Liver (tissue), 9 donors: ENCODE results near the gene PHC1. TPM values are rescaled to one million over a fixed set of nuclear protein-coding genes. Genes with fewer than 3 reads are reported as not detected.
A peak's percentile ranks its signal among the peaks of the same experiment; 100 is the strongest.
"Not testable (repeated sequence)": the region's sequence is repeated elsewhere in the genome, so short reads cannot be mapped to it uniquely, and the experiment has no call there.

Source experiments
- DNase-seq: peaks from one replicate; pipeline ENCODE4 v3.0.0-alpha.2; 2017; ENCODE audit warnings: low spot score
- H3K27ac ChIP-seq, 2 donors: one replicate each; pipeline ENCODE4 v1.7.0; 2013; ENCODE audit warnings: inconsistent platforms in 2 of 2, low read length in 2 of 2, control low read depth in 1 of 2, low read depth in 1 of 2, mild to moderate bottlenecking in 1 of 2
- H3K27me3 ChIP-seq, 4 donors: one replicate each; pipeline versions ENCODE4 v1.6.1 to v1.7.0; 2013; ENCODE audit warnings: low read length in 3 of 4, inconsistent platforms in 1 of 4, mild to moderate bottlenecking in 1 of 4, moderate library complexity in 1 of 4; ENCODE audit not compliant: control insufficient read depth in 4 of 4, insufficient read depth in 4 of 4
- H3K36me3 ChIP-seq, 4 donors: one replicate each; pipeline versions ENCODE4 v1.6.1 to v1.7.0; 2013; ENCODE audit warnings: low read length in 3 of 4, mild to moderate bottlenecking in 3 of 4, low read depth in 1 of 4, moderate library complexity in 1 of 4; ENCODE audit not compliant: control insufficient read depth in 4 of 4, insufficient read depth in 3 of 4
- H3K4me1 ChIP-seq, 4 donors: one replicate each; pipeline versions ENCODE4 v1.6.1 to v1.7.0; 2013; ENCODE audit warnings: low read length in 3 of 4, mild to moderate bottlenecking in 3 of 4, moderate library complexity in 1 of 4; ENCODE audit not compliant: control insufficient read depth in 4 of 4, insufficient read depth in 4 of 4
- H3K4me3 ChIP-seq, 3 donors: one replicate each; pipeline versions ENCODE4 v1.6.1 to v1.7.0; 2013; ENCODE audit warnings: low read length in 3 of 3, control low read depth in 1 of 3, low read depth in 1 of 3, mild to moderate bottlenecking in 1 of 3
- H3K9ac ChIP-seq, 2 donors: one replicate each; pipeline ENCODE4 v1.7.0; 2013; ENCODE audit warnings: low read length in 2 of 2, mild to moderate bottlenecking in 2 of 2, moderate library complexity in 2 of 2, control low read depth in 1 of 2, low read depth in 1 of 2
- H3K9me3 ChIP-seq, 4 donors: one replicate each; pipeline versions ENCODE4 v1.6.1 to v1.7.0; 2013; ENCODE audit warnings: low read length in 3 of 4; ENCODE audit not compliant: control insufficient read depth in 4 of 4
- HNF4G ChIP-seq: IDR thresholded peaks from 2 replicates; pipeline ENCODE4 v1.6.1; 2016; ENCODE audit warnings: antibody characterized with exemption
- RAD21 ChIP-seq, 2 donors: IDR thresholded peaks; 2 replicates each; pipeline ENCODE4 v1.6.1; 2016; ENCODE audit warnings: antibody characterized with exemption in 2 of 2, mild to moderate bottlenecking in 2 of 2
- RXRA ChIP-seq, 2 donors: IDR thresholded peaks; 2 replicates each; pipeline ENCODE4 v1.6.1; 2017 to 2018; ENCODE audit warnings: antibody characterized with exemption in 2 of 2, mild to moderate bottlenecking in 1 of 2
- WGBS: extraction: QIAGEN DNeasy Blood & Tissue Kit; methylation state at CpG from one replicate; pipeline ENCODE4 v1.1.7; 2013; 5-methylcytosine and 5-hydroxymethylcytosine counted together
- polyA plus RNA-seq, 2 donors: library from polyadenylated mRNA; stranded (reverse) in 1 of 2; unstranded in 1 of 2; fragments of 200-250 nt in 1 of 2; fragments of >200 nt in 1 of 2; fragmentation: Nextera tagmentation in 1 of 2; extraction: Ambion mirVana in 1 of 2; gene quantifications; one replicate each; pipeline versions ENCODE4 v1.2.1 to v1.2.3, GENCODE V29; 2013 to 2015
- total RNA-seq, 2 donors: library from RNA; depleted of rRNA; stranded (reverse); fragments of >200 nt; gene quantifications; one replicate each; pipeline ENCODE4 v1.2.3, GENCODE V29; 2014
- TF ChIP-seq, protein P1 (sequence below): fragments of 150-350 bp; IDR thresholded peaks from 2 replicates; pipeline ENCODE4 v1.5.1; 2017; ENCODE audit warnings: improper control_type of control experiment, low read depth, low read length; ENCODE audit not compliant: missing input control
- TF ChIP-seq, protein P2 (sequence below): IDR thresholded peaks from 2 replicates; pipeline ENCODE4 v1.6.1; 2016; ENCODE audit warnings: antibody characterized with exemption
- TF ChIP-seq, protein P3 (sequence below): IDR thresholded peaks from 2 replicates; pipeline ENCODE4 v1.6.1; 2016; ENCODE audit warnings: antibody characterized with exemption
- donor health status: healthy.
- donor health status: healthy.
- donor health status: healthy.
- donor health status: healthy.
- donor health status: healthy.

PHC1 gene
- total and polyA plus RNA-seq, 4 donors = 2.4 to 7.6 (median 3.9) TPM

DNA sequence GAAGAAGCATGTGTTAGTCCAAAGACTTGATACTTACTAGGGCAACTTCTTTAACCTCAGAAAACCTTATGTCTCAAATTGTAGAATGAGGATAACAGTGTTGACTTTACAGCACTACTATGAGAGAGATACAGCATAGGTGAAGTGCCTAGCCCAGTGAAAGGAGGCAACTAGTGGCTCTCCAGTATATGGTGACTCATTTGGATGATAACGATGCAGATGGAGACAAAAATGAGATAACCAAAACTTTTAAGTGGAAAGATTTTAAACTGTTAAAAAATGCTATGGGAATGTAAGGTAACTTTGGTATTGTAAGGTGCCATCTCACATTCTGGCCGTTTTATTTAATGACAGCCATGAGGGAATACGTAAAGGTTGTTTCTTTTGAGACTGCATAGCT is 2.7 kb downstream of the PHC1 start:
- Histone ChIP-seq H3K27ac (no peak overlapping the region), H3K9me3 (no peaks in the 10 kb centered on the region), H3K36me3 (peaks cover 0 to 4% (median 0%) of the 10 kb centered on the region in 4 donors), H3K27me3 (no peaks in the 10 kb centered on the region), H3K4me1 (peaks cover 2 to 8% (median 6%) of the 10 kb centered on the region in 4 donors), H3K9ac (no peak overlapping the region), H3K4me3 (no peak overlapping the region)
- no peak for TF ChIP-seq RXRA (IDR thresholded peaks at IDR 0.05)
- no peak for DNase-seq
- 85% methylated on average over 3 of the region's 3 CpGs for WGBS

DNA sequence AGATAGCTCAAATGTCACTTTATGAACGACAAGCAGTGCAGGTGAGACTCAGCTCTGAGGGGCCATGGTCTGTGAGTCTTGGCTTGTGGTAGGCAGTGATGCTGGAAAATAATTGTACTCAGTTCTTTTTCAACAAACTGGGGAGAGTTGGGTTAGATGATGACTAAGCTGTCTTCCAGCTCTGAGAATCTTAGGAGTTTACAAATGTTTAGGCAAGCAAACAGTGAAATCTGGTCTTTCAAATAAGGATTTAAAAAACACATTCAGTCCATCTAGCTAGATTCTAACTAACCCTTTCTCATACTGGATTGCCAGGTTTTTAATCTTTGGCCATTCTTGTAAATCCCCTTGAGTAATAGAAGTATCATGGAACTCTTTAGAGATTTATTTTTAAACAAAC is 3.4 kb downstream of the PHC1 start:
- 90% methylated on average over 1 of the region's 1 CpG for WGBS
- Histone ChIP-seq H3K4me1 (peaks cover 2 to 8% (median 6%) of the 10 kb centered on the region in 4 donors), H3K36me3 (peaks cover 0 to 4% (median 2%) of the 10 kb centered on the region in 4 donors), H3K27ac (no peak overlapping the region), H3K4me3 (no peak overlapping the region), H3K27me3 (no peaks in the 10 kb centered on the region), H3K9ac (no peak overlapping the region), H3K9me3 (no peaks in the 10 kb centered on the region)
- TF ChIP-seq, protein P1, sequence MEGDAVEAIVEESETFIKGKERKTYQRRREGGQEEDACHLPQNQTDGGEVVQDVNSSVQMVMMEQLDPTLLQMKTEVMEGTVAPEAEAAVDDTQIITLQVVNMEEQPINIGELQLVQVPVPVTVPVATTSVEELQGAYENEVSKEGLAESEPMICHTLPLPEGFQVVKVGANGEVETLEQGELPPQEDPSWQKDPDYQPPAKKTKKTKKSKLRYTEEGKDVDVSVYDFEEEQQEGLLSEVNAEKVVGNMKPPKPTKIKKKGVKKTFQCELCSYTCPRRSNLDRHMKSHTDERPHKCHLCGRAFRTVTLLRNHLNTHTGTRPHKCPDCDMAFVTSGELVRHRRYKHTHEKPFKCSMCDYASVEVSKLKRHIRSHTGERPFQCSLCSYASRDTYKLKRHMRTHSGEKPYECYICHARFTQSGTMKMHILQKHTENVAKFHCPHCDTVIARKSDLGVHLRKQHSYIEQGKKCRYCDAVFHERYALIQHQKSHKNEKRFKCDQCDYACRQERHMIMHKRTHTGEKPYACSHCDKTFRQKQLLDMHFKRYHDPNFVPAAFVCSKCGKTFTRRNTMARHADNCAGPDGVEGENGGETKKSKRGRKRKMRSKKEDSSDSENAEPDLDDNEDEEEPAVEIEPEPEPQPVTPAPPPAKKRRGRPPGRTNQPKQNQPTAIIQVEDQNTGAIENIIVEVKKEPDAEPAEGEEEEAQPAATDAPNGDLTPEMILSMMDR = no peak
- TF ChIP-seq, protein P2, sequence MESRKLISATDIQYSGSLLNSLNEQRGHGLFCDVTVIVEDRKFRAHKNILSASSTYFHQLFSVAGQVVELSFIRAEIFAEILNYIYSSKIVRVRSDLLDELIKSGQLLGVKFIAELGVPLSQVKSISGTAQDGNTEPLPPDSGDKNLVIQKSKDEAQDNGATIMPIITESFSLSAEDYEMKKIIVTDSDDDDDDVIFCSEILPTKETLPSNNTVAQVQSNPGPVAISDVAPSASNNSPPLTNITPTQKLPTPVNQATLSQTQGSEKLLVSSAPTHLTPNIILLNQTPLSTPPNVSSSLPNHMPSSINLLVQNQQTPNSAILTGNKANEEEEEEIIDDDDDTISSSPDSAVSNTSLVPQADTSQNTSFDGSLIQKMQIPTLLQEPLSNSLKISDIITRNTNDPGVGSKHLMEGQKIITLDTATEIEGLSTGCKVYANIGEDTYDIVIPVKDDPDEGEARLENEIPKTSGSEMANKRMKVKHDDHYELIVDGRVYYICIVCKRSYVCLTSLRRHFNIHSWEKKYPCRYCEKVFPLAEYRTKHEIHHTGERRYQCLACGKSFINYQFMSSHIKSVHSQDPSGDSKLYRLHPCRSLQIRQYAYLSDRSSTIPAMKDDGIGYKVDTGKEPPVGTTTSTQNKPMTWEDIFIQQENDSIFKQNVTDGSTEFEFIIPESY = no peak
- TF ChIP-seq HNF4G = no peak
- TF ChIP-seq, protein P3, sequence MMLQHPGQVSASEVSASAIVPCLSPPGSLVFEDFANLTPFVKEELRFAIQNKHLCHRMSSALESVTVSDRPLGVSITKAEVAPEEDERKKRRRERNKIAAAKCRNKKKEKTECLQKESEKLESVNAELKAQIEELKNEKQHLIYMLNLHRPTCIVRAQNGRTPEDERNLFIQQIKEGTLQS = no peak
- no peak for DNase-seq

DNA sequence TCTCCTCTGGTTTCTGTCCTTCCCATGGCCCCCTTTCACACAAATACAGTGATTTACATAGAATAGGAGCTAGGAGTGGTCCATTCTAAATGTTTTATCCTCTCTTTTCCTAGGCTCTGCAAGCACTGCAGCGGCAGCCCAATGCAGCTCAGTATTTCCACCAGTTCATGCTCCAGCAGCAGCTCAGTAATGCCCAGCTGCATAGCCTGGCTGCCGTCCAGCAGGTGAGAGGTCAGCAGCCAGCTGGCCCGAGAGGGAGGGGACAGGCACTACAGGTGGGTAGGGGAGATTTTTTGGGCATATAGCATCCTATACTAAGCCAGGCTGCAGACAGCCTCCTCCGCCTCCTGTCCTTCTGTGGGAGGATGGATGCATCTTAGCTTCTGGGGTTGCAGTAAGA is 5.3 kb downstream of the PHC1 start:
- WGBS = 74% methylated on average over 4 of the region's 4 CpGs
- not testable (repeated sequence) for DNase-seq, H3K27me3 ChIP-seq, H3K9me3 ChIP-seq, H3K4me3 ChIP-seq, H3K4me1 ChIP-seq, H3K9ac ChIP-seq, H3K36me3 ChIP-seq, H3K27ac ChIP-seq

DNA sequence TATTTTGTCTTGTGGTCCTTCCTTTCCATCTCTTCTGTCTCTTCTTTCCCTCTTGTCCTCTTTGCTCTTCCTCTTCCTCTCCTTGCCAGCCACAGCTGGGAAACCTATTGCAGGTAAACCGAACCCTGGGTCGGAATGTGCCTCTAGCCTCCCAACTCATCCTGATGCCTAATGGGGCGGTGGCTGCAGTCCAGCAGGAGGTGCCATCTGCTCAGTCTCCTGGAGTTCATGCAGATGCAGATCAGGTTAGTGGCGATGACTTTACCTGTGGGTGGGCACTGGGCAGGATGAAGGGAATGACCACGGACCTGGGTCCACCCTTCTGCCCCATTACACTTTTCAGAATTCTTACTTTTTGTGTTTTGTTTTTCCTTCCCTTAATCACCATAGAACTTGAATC is 8.2 kb downstream of the PHC1 start:
- DNase-seq = no peak
- H3K36me3 ChIP-seq = peaks cover 0 to 7% (median 2%) of the 10 kb centered on the region in 4 donors

DNA sequence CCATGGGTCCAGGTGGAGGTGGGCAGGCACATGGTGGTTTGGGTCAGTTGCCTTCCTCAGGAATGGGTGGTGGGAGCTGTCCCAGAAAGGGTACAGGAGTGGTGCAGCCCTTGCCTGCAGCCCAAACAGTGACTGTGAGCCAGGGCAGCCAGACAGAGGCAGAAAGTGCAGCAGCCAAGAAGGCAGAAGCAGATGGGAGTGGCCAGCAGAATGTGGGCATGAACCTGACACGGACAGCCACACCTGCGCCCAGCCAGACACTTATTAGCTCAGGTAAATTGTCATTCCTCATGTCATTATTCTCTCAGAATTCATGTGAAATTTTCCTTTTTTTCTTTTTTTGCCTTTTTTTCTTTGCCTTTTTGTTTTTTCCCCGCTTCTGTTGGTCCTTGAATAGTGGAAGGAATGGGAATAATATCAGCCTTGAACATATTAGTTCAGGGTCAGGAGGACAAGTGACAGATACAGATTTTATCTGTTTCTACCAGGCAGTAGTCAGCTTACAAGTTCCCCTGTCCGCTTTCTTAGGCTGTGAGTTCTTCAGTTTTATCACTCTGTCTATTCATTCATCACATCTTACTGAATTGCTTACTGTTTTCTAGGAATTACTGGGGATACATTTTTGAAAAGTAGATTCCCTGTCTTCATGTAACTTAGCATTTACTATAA is 16.5 kb downstream of the PHC1 start:
- not testable (repeated sequence) for H3K9ac ChIP-seq, H3K9me3 ChIP-seq, DNase-seq, H3K27ac ChIP-seq, H3K4me3 ChIP-seq, H3K36me3 ChIP-seq, H3K4me1 ChIP-seq, H3K27me3 ChIP-seq
- WGBS = 91% methylated on average over 4 of the region's 4 CpGs

More for the DNA sequence above, 8.2 kb downstream of the PHC1 start:
- Histone ChIP-seq H3K4me3 (no peak overlapping the region), H3K9ac (no peak overlapping the region), H3K4me1 (no peaks in the 10 kb centered on the region), H3K27me3 (no peaks in the 10 kb centered on the region), H3K9me3 (no peaks in the 10 kb centered on the region), H3K27ac (no peak overlapping the region)
- no peak for TF ChIP-seq HNF4G
- TF ChIP-seq RAD21 (IDR thresholded peaks at IDR 0.05) = peak in 1 of 2 donors; percentile 25
- WGBS = 97% methylated on average over 5 of the region's 5 CpGs

DNA sequence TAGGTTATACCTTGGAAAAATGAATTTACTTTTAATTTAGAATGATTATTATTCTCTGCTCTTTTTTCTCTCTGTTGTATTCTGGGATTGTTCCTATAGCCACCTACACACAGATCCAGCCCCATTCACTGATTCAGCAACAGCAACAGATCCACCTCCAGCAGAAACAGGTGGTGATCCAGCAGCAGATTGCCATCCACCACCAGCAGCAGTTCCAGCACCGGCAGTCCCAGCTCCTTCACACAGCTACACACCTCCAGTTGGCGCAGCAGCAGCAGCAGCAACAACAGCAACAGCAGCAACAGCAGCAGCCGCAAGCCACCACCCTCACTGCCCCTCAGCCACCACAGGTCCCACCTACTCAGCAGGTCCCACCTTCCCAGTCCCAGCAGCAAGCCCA is 18.2 kb downstream of the PHC1 start:
- not testable (repeated sequence) for H3K4me3 ChIP-seq, H3K27ac ChIP-seq, H3K9me3 ChIP-seq, H3K36me3 ChIP-seq, H3K9ac ChIP-seq, H3K27me3 ChIP-seq, H3K4me1 ChIP-seq, DNase-seq
- WGBS = 98% methylated on average over 3 of the region's 3 CpGs
